ENCODE results near the gene THBS1.

Gene THBS1

DNA sequence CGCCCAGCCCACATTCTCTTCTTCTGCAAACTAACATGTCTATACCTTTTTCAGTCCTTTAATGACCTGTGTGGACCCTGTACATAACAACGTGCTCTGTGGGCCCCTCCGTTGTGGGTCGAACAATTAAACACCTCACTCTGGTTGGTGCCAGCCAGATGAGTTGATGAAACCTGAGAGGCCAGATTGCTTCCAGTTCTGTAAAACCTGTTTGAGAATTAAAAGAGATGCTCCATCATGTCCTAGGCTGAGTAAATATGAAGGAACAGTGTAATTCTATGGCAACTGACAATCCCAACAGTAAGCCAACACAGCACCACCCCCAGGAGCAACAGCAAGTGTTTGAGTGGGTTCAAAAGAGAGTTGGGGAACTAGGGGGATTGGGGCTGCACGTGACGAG is 5.7 kb upstream of the THBS1 start:
- DNase-seq, result no peak

DNA sequence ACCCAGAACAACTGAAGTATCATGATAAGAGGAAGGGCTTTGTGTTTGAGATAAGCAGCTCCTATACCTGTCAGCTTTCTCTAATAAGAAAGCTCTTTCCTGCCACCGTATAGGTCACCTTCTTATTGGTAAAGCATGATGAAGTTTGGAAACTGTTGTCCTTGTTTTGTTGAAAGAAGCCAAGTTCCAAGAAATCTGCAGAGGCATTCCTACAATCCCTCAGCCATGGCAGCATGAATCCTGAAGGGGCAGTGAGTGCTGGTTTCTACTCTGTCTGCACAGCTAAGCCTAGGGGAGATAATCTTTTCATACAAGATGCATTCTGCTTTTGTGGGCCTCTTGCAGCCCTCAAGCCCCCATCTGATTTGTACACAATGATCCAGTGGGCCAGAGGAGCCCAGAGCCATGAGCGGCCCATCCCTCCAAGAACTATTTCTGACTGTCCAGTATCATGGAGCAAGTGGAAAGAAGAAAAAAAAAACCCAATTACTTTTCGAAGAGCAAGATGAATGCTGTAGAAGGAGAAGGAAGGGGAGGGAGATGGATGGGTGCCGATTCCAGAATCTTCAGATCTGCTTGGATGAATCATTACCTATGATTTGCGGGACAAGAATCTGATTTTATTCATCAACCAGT is 1.9 kb upstream of the THBS1 start:
- no peak for DNase-seq

DNA sequence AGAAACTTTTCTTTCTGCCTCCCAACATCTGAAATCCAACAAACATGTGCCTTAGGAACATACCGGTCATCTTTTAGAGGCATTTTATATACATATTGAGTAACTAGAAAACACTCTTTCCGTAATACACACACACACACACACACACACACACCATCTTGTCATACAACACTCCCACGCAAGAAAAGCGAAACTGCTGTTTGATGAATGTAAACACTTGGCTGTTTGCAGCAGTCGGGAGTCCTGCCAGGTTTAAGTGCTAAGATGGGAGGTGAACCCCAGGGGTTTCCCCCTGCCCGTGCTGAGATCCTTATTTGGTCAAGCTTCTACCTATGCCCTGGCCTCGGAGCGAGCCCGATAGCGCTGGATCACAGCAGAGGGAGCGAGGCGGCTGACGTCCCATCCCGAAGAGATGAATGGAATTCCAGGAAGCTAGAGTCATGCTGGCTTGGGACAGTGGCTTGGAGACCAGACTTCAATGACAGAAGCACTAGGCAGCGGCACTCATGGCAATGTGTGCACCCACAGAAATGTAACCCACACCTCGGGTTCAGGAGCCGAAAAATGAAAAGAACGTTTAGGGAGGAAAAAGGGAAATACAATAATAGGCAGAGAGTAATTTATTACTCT is 1.3 kb upstream of the THBS1 start:
- DNase-seq, result no peak

DNA sequence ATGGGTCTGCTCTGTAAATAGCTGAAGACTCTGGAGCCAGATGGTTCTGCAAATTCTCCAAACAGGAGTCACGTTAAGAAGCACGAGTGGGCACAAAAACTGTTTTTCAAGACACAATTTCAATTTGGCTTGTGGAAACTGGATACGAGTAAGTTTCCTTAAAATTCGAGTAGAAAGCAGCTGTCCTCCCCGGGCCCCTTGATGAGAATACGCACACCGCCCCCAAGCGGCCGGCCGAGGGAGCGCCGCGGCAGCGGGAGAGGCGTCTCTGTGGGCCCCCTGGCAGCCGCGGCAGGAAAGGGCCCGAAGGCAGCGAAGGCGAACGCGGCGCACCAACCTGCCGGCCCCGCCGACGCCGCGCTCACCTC is 778 bp upstream of the THBS1 start:
- DNase-seq, result peak; percentile 95

DNA sequence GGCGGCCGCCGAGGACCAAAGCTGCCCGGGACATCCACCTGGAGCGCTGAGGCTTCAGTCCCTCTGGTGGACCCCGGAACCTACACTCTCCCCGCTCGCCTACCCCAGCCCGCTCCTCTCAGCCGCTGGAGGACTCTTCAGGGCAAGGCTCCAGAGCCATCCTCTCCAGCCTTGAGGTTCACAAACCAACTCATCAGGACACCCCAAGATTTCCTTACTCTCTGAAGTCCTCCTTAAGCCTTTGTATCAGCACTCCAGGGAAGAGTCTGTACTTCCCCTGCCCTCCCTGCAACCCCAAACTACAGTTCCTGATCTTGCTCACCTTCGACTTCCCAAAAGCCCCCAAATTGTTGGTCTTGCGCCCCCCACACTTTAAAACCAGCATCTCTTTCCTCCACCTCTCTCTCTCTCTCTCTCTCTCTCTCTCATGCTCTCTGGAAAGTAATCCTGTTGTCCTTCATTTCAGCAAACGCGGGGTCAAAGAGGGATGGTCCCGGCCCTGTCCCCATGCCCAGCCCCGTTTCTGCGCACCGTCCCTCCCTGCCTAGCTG is 438 bp downstream of the THBS1 start:
- peak; percentile 34 for DNase-seq

- peak; percentile 59 for DNase-seq
Observed at GRCh38 chr15:39581793-39582285, 960 bp downstream of the THBS1 start.

DNA sequence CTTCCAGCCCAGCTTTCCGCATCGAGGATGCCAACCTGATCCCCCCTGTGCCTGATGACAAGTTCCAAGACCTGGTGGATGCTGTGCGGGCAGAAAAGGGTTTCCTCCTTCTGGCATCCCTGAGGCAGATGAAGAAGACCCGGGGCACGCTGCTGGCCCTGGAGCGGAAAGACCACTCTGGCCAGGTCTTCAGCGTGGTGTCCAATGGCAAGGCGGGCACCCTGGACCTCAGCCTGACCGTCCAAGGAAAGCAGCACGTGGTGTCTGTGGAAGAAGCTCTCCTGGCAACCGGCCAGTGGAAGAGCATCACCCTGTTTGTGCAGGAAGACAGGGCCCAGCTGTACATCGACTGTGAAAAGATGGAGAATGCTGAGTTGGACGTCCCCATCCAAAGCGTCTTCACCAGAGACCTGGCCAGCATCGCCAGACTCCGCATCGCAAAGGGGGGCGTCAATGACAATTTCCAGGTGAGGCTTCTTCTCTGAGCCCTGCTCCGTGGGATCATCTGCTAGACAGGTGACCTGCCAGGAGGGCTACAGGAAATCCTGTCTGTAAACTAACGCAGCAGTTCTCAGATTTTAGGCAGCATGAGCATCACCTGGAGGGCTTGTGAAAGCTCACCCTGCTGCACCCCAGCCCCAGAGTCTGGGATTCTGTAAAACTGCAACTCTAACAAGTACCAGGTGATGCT is 1.6 kb downstream of the THBS1 start:
- no peak for DNase-seq

- DNase-seq, result no peak
Observed at GRCh38 chr15:39582977-39583595, 2.2 kb downstream of the THBS1 start.

GRCh38 chr15:39583596-39584265 is 2.9 kb downstream of the THBS1 start:
- DNase-seq, result peak; percentile 56

- no peak for DNase-seq
Observed at GRCh38 chr15:39584266-39584659, 3.4 kb downstream of the THBS1 start.

GRCh38 chr15:39584662-39585388 is 3.9 kb downstream of the THBS1 start:
- DNase-seq, result no peak

DNA sequence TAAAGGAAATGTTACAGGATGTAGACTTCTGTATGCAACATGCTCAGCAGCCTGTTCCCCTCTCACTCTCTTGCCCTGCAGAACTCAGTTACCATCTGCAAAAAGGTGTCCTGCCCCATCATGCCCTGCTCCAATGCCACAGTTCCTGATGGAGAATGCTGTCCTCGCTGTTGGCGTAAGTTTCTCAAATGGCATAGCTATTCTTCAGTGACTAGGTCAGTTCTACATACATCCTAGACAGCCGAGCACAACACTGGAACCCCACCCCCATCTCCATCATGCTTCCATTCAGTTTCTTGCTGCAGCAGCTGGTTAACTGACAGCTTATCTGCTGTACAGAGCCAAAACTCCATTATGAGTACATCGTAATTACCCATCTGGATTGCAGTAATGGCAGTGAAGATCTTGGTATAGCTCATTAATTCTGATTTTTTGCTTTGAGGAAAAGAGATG is 4.5 kb downstream of the THBS1 start:
- DNase-seq, result no peak

GRCh38 chr15:39585871-39586301 is 5.0 kb downstream of the THBS1 start:
- DNase-seq, result no peak

GRCh38 chr15:39586387-39587095 is 5.7 kb downstream of the THBS1 start:
- DNase-seq, result no peak

DNA sequence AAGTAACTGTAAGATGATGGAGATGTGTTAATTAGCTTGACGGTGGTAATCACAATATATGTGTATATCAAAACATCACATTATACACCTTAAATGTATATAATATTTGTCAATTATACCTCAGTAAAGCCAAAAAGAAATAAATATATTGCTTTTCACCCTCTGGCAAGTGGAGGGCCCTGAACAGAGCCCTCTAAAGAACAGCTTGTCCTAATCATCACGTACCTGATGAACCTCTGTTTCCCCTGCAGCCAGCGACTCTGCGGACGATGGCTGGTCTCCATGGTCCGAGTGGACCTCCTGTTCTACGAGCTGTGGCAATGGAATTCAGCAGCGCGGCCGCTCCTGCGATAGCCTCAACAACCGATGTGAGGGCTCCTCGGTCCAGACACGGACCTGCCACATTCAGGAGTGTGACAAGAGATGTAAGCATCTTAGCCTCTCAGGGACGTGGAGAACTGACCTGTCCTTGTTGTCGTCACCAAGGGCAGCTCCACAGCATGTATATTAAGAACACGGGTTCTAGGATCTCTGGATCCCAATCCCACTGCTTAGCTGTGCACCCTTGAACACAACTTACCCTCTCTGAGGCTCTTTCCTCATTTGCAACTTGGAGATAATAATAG is 6.3 kb downstream of the THBS1 start:
- no peak for DNase-seq

GRCh38 chr15:39587731-39588530 is 7.1 kb downstream of the THBS1 start:
- DNase-seq, result no peak

- DNase-seq, result no peak
Observed at GRCh38 chr15:39588531-39589192, 7.8 kb downstream of the THBS1 start.

DNA sequence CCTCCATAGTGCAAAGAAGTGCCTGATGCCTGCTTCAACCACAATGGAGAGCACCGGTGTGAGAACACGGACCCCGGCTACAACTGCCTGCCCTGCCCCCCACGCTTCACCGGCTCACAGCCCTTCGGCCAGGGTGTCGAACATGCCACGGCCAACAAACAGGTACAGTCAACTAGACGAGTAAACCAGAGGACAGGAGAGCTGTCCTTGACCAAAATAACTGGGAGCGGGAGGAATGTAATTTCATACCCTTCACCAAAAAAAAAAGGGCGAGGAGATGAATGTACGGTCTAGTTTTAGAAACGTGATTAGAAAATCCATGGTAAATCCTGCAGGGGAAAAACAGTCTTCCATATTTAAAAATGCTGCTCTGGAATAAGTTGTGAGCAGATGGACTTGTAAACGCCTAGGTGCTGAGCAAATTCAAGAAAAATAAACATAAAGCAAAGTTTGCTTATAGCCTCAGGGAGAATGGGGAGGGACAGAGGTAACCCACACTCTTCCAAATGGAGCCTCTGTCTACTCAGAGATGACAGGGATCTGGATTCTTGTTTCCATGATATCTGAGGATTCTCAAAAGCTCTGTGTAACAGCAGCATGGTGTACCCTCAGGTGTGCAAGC is 8.4 kb downstream of the THBS1 start:
- no peak for DNase-seq
